ENCODE data around the gene KIF16B. TPM values are rescaled to one million over a fixed set of nuclear protein-coding genes. Genes with fewer than 3 reads are reported as not detected.

The KIF16B gene
- total and polyA plus RNA-seq, 10 of the 15 experiments (the other 5 are each of a cell fraction or from before 2014, with no cell fraction given): 0.21 to 5.2 (median 3.0) TPM

- 12% methylated on average over 3 of the region's 3 CpGs for WGBS (ENCODE audit: insufficient coverage, insufficient replicate concordance, low lambda C conversion rate, missing lambda C conversion rate)
- Histone ChIP-seq H3K27me3 (replicated peaks in 1 of 2; ENCODE audit: control insufficient read depth in 2 of 2, insufficient read depth in 2 of 2, low read length in 1 of 2) (no peaks in the 10 kb centered on the region), H2AFZ (ENCODE audit: control insufficient read depth, low read depth, low read length) (no peak overlapping the region), H3K27ac (ENCODE audit: control insufficient read depth, insufficient read depth) (no peak overlapping the region), H3K9ac (ENCODE audit: control insufficient read depth, insufficient read depth, low read length) (no peak overlapping the region), H3K4me2 (ENCODE audit: control insufficient read depth, insufficient read depth) (no peak overlapping the region), H3K4me1 (ENCODE audit: control insufficient read depth, insufficient read depth, low read length) (no peaks in the 10 kb centered on the region), H3K36me3 (ENCODE audit: control insufficient read depth in 2 of 2, insufficient read depth in 2 of 2, low read length in 1 of 2) (no peaks in the 10 kb centered on the region), H4K20me1 (ENCODE audit: control insufficient read depth, insufficient read depth) (no peaks in the 10 kb centered on the region), H3K9me3 (replicated peaks; ENCODE audit: control insufficient read depth, insufficient read depth, low read length) (no peaks in the 10 kb centered on the region), H3K79me2 (ENCODE audit: control insufficient read depth, insufficient read depth, low read length) (no peaks in the 10 kb centered on the region), H3K4me3 (no peak overlapping the region)
- in situ Hi-C loops (cut with MboI) (no loop called here), intact Hi-C loops (cut with micrococcal nuclease; ENCODE audit: unreplicated experiment) (no loop called here)
- ChIA-PET RAD21 (ENCODE audit: unreplicated experiment) (no interaction called here), SMC1A (ENCODE audit: uncharacterized antibody, unreplicated experiment) (interaction anchor here (0.6 kb wide), 1 partner anchor 604 kb away, joined by 3 read pairs; no protein-coding TSS in a partner anchor), CTCF (no interaction called here), POLR2A (no interaction called here)
- no peak for TF ChIP-seq BCL11A (IDR thresholded peaks at IDR 0.05; ENCODE audit: low read depth, low read length)
- FAIRE-seq: no peak
- BruUV-seq (replicated peaks): no TSS peak
- no peak for ATAC-seq
- DNase-seq (ENCODE audit: low read depth, low spot score): no peak
These were observed 126.3 kb downstream of the KIF16B start for GRCh38 chr20:16446991-16447390.

GRCh38 chr20:16446246-16446645 lies 127.0 kb downstream of the KIF16B start:
- in situ Hi-C loops (cut with MboI) (no loop called here), intact Hi-C loops (cut with micrococcal nuclease; ENCODE audit: unreplicated experiment) (no loop called here)
- no peak overlapping the region for H3K9ac ChIP-seq (ENCODE audit: control insufficient read depth, insufficient read depth, low read length)
- no peaks in the 10 kb centered on the region for H3K27me3 ChIP-seq (replicated peaks in 1 of 2; ENCODE audit: control insufficient read depth in 2 of 2, insufficient read depth in 2 of 2, low read length in 1 of 2)
- no peaks in the 10 kb centered on the region for H3K79me2 ChIP-seq (ENCODE audit: control insufficient read depth, insufficient read depth, low read length)
- no peak overlapping the region for H3K4me3 ChIP-seq
- ChIA-PET RAD21 (ENCODE audit: unreplicated experiment) (no interaction called here), POLR2A (no interaction called here), CTCF (no interaction called here), SMC1A (ENCODE audit: uncharacterized antibody, unreplicated experiment) (no interaction called here)
- H3K27ac ChIP-seq (ENCODE audit: control insufficient read depth, insufficient read depth): no peak overlapping the region
- no peak for DNase-seq (ENCODE audit: low read depth, low spot score)
- no peak overlapping the region for H3K4me2 ChIP-seq (ENCODE audit: control insufficient read depth, insufficient read depth)
- WGBS (ENCODE audit: insufficient coverage, insufficient replicate concordance, low lambda C conversion rate, missing lambda C conversion rate): 66% methylated on average over 4 of the region's 4 CpGs
- no peak for FAIRE-seq
- BruUV-seq (replicated peaks): no TSS peak
- no peak overlapping the region for H2AFZ ChIP-seq (ENCODE audit: control insufficient read depth, low read depth, low read length)
- no peaks in the 10 kb centered on the region for H3K36me3 ChIP-seq (ENCODE audit: control insufficient read depth in 2 of 2, insufficient read depth in 2 of 2, low read length in 1 of 2)
- no peaks in the 10 kb centered on the region for H4K20me1 ChIP-seq (ENCODE audit: control insufficient read depth, insufficient read depth)
- H3K9me3 ChIP-seq (replicated peaks; ENCODE audit: control insufficient read depth, insufficient read depth, low read length): no peaks in the 10 kb centered on the region
- no peak for ATAC-seq
- no peaks in the 10 kb centered on the region for H3K4me1 ChIP-seq (ENCODE audit: control insufficient read depth, insufficient read depth, low read length)
- no peak for TF ChIP-seq USF2 (IDR thresholded peaks at IDR 0.05; ENCODE audit: borderline replicate concordance, low read depth, low read length)
- TF ChIP-seq, protein P1, sequence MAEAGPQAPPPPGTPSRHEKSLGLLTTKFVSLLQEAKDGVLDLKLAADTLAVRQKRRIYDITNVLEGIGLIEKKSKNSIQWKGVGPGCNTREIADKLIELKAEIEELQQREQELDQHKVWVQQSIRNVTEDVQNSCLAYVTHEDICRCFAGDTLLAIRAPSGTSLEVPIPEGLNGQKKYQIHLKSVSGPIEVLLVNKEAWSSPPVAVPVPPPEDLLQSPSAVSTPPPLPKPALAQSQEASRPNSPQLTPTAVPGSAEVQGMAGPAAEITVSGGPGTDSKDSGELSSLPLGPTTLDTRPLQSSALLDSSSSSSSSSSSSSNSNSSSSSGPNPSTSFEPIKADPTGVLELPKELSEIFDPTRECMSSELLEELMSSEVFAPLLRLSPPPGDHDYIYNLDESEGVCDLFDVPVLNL (IDR thresholded peaks at IDR 0.05; ENCODE audit: low read depth, low read length): no peak
- TF ChIP-seq, protein P2, sequence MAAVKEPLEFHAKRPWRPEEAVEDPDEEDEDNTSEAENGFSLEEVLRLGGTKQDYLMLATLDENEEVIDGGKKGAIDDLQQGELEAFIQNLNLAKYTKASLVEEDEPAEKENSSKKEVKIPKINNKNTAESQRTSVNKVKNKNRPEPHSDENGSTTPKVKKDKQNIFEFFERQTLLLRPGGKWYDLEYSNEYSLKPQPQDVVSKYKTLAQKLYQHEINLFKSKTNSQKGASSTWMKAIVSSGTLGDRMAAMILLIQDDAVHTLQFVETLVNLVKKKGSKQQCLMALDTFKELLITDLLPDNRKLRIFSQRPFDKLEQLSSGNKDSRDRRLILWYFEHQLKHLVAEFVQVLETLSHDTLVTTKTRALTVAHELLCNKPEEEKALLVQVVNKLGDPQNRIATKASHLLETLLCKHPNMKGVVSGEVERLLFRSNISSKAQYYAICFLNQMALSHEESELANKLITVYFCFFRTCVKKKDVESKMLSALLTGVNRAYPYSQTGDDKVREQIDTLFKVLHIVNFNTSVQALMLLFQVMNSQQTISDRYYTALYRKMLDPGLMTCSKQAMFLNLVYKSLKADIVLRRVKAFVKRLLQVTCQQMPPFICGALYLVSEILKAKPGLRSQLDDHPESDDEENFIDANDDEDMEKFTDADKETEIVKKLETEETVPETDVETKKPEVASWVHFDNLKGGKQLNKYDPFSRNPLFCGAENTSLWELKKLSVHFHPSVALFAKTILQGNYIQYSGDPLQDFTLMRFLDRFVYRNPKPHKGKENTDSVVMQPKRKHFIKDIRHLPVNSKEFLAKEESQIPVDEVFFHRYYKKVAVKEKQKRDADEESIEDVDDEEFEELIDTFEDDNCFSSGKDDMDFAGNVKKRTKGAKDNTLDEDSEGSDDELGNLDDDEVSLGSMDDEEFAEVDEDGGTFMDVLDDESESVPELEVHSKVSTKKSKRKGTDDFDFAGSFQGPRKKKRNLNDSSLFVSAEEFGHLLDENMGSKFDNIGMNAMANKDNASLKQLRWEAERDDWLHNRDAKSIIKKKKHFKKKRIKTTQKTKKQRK (IDR thresholded peaks at IDR 0.05; ENCODE audit: low read depth, low read length): no peak
- TF ChIP-seq BACH1 (IDR thresholded peaks at IDR 0.05; ENCODE audit: borderline replicate concordance): no peak
- no peak for TF ChIP-seq RAD51 (IDR thresholded peaks at IDR 0.05)
- no peak for TF ChIP-seq EGR1 (IDR thresholded peaks at IDR 0.05; ENCODE audit: borderline replicate concordance in 1 of 2, low read depth in 2 of 2, low read length in 2 of 2)
- no peak for TF ChIP-seq CREM (IDR thresholded peaks at IDR 0.05; ENCODE audit: low read depth)
- no peak for TF ChIP-seq SMARCA5 (IDR thresholded peaks at IDR 0.05)
- no peak for TF ChIP-seq E2F8 (IDR thresholded peaks at IDR 0.05; ENCODE audit: low read depth, partially characterized antibody)

Measured in GM12878 (cell line).